Peyer's patch (tissue), 4 donors: ENCODE data around the gene CNTN4. TPM values are rescaled to one million over a fixed set of nuclear protein-coding genes. Genes with fewer than 3 reads are reported as not detected.

ENCODE experiments used
- DNase-seq, 3 donors: peaks; one replicate each; pipeline ENCODE4 v3.0.0-alpha.2; 2017 to 2019
- H3K27ac ChIP-seq, 4 donors: fragments of 200-600 bp; sonication (generic); one replicate each; pipeline ENCODE4 v1.5.1; 2016 to 2019
- H3K27me3 ChIP-seq, 2 donors: fragments of 200-600 bp; sonication (generic); one replicate each; pipeline ENCODE4 v1.5.1; 2019
- H3K36me3 ChIP-seq, 3 donors: fragments of 200-600 bp; sonication (generic); one replicate each; pipeline ENCODE4 v1.5.1; 2016 to 2019
- H3K4me1 ChIP-seq, 4 donors: fragments of 200-600 bp; sonication (generic); one replicate each; pipeline ENCODE4 v1.5.1; 2016 to 2019
- H3K4me3 ChIP-seq, 4 donors: fragments of 200-600 bp; sonication (generic); 1 replicate in 3 of 4; 2 replicates in 1 of 4; pipeline ENCODE4 v1.5.1; 2016 to 2019; ENCODE audit warnings: mild to moderate bottlenecking in 1 of 4
- H3K9me3 ChIP-seq, 4 donors: fragments of 200-600 bp; sonication (generic); one replicate each; pipeline ENCODE4 v1.5.1; 2016 to 2019; ENCODE audit warnings: mild to moderate bottlenecking in 1 of 4
- CTCF ChIP-seq, 6 experiments: fragments of 450-650 bp in 4 of 6; fragments of 200-600 bp in 2 of 6; sonication (generic) in 1 of 6; IDR thresholded peaks; one replicate each; pipeline ENCODE4 v1.5.1; 2017 to 2019; ENCODE audit warnings: antibody characterized with exemption in 6 of 6, mild to moderate bottlenecking in 3 of 6, moderate library complexity in 1 of 6
- POLR2A ChIP-seq, 2 donors: fragments of 450-650 bp; IDR thresholded peaks; one replicate each; pipeline ENCODE4 v1.5.1; 2017; ENCODE audit warnings: antibody characterized with exemption in 2 of 2, mild to moderate bottlenecking in 2 of 2, moderate library complexity in 2 of 2
- total RNA-seq, 4 donors: library from RNA; depleted of rRNA; stranded (reverse); fragments of >200 nt; gene quantifications; one replicate each; pipeline ENCODE4 v1.1.0, GENCODE V29; 2016

The CNTN4 gene
- total RNA-seq, 4 donors from 2014 or later, result 5.4 to 31.1 (median 19.9) TPM

GRCh38 chr3:2244137-2244536, 145.5 kb downstream of the CNTN4 start:
- Histone ChIP-seq H3K9me3 (no peaks in the 10 kb centered on the region), H3K4me3 (no peak overlapping the region), H3K27ac (no peak overlapping the region), H3K4me1 (no peaks in the 10 kb centered on the region), H3K36me3 (no peaks in the 10 kb centered on the region), H3K27me3 (no peaks in the 10 kb centered on the region)
- TF ChIP-seq CTCF (IDR thresholded peaks at IDR 0.05) (no peak), POLR2A (IDR thresholded peaks at IDR 0.05) (no peak)
- no peak for DNase-seq

GRCh38 chr3:2246873-2247648, 148.4 kb downstream of the CNTN4 start:
- H3K36me3 ChIP-seq, result no peaks in the 10 kb centered on the region
- no peaks in the 10 kb centered on the region for H3K9me3 ChIP-seq
- H3K27me3 ChIP-seq, result no peaks in the 10 kb centered on the region

GRCh38 chr3:2247831-2248230, 149.2 kb downstream of the CNTN4 start:
- H3K27me3 ChIP-seq, result no peaks in the 10 kb centered on the region
- H3K27ac ChIP-seq, result no peak overlapping the region
- no peak overlapping the region for H3K4me3 ChIP-seq
- no peak for DNase-seq
- TF ChIP-seq CTCF (IDR thresholded peaks at IDR 0.05) (no peak), POLR2A (IDR thresholded peaks at IDR 0.05) (no peak)
- no peaks in the 10 kb centered on the region for H3K36me3 ChIP-seq
- no peaks in the 10 kb centered on the region for H3K4me1 ChIP-seq
- no peaks in the 10 kb centered on the region for H3K9me3 ChIP-seq

More at GRCh38 chr3:2246873-2247648, 148.4 kb downstream of the CNTN4 start:
- H3K27ac ChIP-seq, result no peak overlapping the region
- H3K4me3 ChIP-seq, result no peak overlapping the region
- TF ChIP-seq POLR2A (IDR thresholded peaks at IDR 0.05), result no peak
- TF ChIP-seq CTCF (IDR thresholded peaks at IDR 0.05), result no peak
- no peak for DNase-seq
- H3K4me1 ChIP-seq, result no peaks in the 10 kb centered on the region

- H3K27ac ChIP-seq, result no peak overlapping the region
- DNase-seq, result no peak
- TF ChIP-seq CTCF (IDR thresholded peaks at IDR 0.05) (no peak), POLR2A (IDR thresholded peaks at IDR 0.05) (no peak)
- H3K27me3 ChIP-seq, result no peaks in the 10 kb centered on the region
- H3K9me3 ChIP-seq, result no peaks in the 10 kb centered on the region
- H3K4me1 ChIP-seq, result no peaks in the 10 kb centered on the region
- H3K36me3 ChIP-seq, result no peaks in the 10 kb centered on the region
- no peak overlapping the region for H3K4me3 ChIP-seq
Measured at GRCh38 chr3:2250783-2251182, 152.1 kb downstream of the CNTN4 start.

GRCh38 chr3:2261747-2262146, 163.1 kb downstream of the CNTN4 start:
- Histone ChIP-seq H3K27me3 (no peaks in the 10 kb centered on the region), H3K36me3 (no peaks in the 10 kb centered on the region), H3K4me3 (no peak overlapping the region), H3K9me3 (no peaks in the 10 kb centered on the region), H3K27ac (no peak overlapping the region), H3K4me1 (no peaks in the 10 kb centered on the region)
- no peak for DNase-seq
- no peak for TF ChIP-seq CTCF (IDR thresholded peaks at IDR 0.05)
- no peak for TF ChIP-seq POLR2A (IDR thresholded peaks at IDR 0.05)
